Fibroblast of skin of back (primary cell): Measurements from ENCODE around the gene PCSK7.
"Not testable (repeated sequence)": the region's sequence is repeated elsewhere in the genome, so short reads cannot be mapped to it uniquely, and the experiment has no call there.

Source experiments
- DNase-seq: peaks from one replicate; pipeline ENCODE4 v3.0.0-alpha.2; 2013

The PCSK7 gene

DNA sequence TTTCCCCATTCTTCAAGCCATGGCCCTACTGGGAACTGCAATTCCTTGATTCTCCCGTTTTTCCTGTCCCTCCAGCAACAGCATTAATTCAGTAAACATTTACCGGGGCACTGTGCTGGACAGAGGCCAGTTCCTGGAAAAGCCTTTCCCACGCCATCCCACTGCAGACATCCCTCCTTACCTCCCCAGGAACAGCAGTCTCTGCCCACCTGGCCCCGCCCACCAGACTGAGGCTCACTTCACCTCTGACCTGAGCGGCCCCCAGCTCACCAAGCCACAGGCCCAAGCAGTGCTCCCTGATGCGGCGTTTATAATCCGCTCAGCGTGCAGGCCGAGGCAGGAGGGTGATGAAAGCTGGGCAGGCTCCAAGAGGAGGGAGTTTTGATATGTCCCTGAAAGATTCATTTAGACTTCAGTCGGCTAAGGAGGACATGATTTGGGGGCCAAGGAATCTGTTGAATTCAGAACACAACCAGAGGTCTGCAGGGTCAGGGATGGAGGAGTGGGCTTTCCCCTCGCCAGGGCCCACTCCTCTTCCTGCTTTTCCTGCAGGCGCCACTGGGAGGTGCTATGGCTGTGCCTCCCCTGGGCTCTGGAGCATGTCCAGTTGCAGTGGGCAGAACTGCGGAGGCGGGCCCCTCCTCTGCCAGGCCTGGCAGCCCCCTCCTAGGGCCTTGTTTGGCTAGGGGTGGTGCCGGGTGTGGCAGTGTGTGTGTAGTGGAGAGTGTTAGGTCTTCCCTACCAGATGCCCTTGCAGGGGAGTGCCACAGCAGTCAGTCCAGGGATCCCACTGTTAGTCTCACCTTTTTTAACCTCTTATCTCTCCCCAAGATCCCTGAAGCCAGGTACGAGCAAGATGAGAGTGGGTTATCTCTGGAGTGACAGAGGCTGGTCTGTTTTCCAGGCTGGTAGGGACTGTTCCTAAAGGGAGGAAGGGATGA, 34.1 kb downstream of the PCSK7 start:
- DNase-seq = peak; percentile 77

GRCh38 chr11:117197006-117197405, 34.9 kb downstream of the PCSK7 start:
- DNase-seq = no peak

DNA sequence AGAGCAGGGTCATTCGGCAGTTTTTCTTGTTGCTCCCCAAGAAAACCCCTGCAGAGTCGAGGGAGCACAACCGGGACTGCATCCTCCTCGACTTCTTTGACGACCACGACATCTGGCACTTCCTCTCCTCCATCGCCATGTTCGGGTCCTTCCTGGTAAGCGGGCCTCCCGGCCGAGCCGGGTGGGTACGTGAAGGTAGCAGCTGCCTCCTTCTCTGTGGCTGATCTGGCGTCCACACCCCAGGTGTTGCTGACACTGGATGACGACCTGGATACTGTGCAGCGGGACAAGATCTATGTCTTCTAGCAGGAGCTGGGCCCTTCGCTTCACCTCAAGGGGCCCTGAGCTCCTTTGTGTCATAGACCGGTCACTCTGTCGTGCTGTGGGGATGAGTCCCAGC, 36.1 kb downstream of the PCSK7 start:
- DNase-seq = no peak

- DNase-seq = no peak
Measured at GRCh38 chr11:117195258-117195657, 36.6 kb downstream of the PCSK7 start.

- DNase-seq = no peak
Measured at GRCh38 chr11:117194267-117194666, 37.6 kb downstream of the PCSK7 start.

- DNase-seq = no peak
Measured at GRCh38 chr11:117193130-117194020, 38.5 kb downstream of the PCSK7 start.

DNA sequence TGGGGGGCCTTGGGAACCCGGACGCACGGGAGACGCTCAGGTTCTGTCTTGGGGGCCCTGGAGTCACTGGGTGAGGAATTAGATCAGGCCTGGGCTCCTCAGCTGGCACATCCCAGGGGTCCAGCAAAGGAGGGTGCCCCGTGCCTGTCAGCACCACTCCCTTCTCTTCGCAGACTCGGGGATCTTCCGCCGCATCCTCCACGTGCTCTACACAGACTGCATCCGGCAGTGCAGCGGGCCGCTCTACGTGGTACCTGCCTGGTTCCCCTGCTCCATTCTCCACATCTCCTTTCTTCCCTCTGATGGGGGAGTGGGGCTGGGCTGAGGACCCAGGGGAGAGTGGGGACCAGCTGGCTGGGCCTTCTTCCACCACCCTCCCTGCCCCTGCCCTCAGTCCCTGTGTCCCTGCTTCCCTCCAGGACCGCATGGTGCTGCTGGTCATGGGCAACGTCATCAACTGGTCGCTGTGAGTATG, 39.4 kb downstream of the PCSK7 start:
- DNase-seq = no peak

DNA sequence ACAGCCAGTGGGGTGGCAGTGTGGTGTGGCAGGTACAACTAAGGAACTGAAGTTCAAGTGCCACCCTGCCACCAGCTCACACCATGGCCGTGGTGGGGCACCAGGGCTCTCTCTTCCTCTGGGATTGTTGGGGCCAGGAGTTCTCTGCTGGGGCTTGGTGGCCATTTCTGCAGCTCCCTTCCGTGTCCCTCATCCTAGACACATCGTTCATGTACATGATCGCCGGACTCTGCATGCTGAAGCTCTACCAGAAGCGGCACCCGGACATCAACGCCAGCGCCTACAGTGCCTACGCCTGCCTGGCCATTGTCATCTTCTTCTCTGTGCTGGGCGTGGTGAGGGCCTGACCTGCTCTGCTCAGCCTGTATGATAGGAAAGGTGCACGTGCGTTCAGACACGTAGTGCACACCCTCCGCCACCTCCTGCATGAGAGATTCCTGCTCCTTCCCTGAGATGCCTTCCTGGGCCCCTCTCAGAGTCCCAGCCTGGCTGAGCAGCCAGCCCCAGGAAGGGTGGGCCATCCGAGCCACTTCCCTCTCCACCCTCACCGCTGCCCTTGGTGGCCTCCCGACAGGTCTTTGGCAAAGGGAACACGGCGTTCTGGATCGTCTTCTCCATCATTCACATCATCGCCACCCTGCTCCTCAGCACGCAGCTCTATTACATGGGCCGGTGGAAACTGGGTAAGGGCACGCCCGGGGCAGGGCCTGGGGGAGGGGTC, 40.0 kb downstream of the PCSK7 start:
- no peak for DNase-seq

GRCh38 chr11:117189941-117190544, 41.8 kb downstream of the PCSK7 start:
- no peak for DNase-seq

DNA sequence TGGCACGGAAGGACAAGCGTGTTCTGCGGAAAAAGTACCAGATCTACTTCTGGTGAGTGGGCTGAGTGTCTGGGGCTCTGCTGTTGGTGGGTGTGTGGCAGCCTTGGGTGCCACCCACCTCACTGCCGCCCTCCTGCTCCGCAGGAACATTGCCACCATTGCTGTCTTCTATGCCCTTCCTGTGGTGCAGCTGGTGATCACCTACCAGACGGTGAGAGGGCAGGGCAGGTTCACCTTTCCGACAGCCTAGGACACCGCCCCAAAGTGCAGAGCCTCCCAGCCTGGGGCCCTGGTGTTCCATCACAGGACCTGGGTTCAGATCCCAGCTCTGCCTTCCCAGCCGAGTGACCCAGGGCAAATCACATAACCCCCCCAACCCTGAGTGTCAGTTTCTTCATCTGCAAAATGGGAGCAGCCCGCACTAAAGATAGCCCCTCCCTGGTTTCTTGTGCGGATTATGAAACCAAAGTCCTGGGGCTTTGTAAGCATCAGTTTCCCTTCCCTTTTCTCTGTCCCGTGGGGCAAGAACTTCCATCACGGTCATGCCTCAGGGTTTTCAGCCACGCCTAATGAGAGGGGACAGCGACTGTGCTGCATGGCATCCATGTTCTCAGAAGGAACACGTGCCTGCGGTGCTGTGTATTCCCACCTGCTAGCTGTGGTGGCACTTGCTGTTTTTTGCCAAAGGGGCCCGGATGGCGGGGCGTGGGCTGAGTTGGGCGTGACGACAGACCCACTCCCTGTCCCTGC, 42.5 kb downstream of the PCSK7 start:
- no peak for DNase-seq

DNA sequence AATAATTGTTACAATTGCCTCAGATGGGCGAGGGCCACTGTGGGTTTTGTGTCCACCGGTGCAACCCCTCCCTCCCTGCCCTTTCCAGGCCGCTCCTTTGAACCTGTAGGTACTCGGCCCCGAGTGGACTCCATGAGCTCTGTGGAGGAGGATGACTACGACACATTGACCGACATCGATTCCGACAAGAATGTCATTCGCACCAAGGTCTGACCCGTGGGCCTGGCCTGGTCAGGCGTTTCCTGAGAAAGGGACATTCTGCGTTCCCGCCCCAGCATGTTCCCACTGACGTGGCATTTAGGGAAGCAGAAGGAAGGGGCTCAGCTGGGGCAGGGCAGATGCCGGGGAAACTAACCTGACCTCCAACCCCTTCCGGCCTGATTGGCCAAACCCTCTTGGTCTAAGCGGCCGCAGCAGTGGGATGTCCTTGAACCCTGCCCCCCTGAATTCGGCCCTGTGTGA, 43.2 kb downstream of the PCSK7 start:
- DNase-seq = no peak

DNA sequence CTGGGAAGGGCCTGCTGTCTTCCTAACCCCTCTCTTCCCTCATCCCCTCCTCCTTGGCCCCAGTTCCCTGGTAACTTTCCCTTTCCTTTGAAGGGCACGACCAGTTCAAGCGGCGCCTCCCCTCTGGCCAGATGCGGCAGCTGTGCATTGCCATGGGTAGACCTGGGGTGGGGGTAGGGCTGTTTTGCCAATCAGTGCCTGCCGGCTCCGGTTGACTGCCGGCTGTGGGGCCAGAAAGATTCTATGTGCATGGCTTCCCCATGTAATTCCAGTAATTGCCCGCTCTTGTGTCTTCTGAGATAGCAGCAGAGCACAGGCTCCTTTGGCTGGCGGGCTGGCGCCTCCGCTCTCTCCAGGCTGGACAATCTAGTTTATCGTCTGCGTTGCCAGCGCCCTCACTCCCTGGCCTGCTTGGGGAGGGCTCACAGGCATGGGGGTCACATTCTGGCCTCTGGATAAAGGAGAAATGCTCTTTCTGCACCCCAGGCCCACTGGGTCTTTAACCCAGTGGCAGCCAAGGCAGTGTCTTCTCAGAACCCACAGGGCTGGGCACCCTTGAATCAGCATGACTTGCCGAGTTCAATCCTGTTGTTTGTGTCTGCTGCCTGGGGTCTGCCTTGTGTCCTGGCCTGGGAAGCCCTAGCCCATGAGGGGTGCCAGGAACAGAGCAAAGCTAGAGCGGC, 43.9 kb downstream of the PCSK7 start:
- no peak for DNase-seq

DNA sequence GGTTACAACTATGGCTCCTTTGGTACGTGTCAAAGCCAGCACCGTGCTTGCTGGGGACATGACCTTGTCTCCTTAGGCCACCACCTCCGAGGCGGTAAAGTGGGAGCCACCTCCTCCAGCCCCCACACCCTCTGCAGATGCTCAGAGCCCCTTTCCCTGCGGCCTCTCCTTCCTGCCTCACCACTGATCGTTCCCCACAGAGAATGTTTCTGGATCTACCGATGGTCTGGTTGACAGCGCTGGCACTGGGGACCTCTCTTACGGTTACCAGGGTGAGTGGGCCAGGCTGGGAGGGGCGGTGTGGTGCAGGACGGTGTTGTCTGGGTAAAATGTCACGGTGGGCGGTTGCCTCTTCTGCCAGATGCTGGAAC, 44.5 kb downstream of the PCSK7 start:
- no peak for DNase-seq

DNA sequence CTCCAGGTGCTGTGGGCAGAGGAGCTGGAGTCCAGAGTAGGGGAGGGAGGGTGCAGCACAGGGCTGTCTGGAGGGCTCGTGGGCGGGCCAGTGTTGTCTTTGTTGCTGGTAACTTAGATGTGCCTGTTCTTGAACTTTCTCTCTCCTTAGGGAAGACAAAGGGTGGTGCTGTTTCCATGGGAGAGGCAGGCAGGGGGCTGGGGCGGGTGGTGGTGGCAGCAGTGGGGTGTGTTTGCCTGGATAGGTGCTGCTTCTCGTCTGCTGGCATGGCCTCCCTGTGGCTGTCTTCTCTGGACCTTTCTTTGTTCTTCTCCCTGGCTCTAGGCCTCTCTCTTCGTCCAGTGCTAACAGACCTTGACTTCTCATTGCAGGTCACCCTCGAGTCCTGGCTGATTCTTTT, 44.9 kb downstream of the PCSK7 start:
- no peak for DNase-seq

GRCh38 chr11:117186431-117186761, 45.5 kb downstream of the PCSK7 start:
- DNase-seq = no peak

DNA sequence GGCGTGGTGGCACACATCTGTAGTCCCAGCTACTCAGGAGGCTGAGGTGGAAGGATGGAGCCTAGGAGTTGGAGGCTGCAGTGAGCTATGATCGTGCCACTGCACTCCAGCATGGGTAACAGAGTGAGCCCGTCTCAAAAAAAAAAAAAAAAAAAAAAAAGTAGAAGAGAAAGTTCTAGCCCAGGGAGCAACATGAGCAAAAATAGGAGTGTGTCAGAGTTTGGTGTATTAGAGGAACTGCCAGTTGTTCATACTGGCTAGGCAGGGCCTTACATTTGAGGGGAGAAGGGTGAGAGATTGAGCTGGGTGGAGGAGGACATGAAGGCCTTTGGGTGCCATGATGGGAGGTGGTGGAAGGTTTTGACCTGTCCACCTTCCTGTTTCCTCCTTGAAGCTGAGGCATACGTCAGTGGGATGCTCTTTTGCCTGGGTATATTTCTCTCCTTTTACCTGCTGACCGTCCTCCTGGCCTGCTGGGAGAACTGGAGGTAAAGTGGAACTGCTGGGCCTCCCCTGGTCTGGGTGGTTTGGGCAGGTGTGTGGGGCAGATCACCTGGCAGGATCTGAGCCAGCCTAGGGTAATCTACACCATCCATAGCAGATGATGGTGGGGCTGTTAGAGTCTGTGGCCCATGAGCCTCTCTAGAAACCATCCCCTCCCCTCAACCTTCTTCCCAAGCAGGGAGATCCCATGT, 46.0 kb downstream of the PCSK7 start:
- no peak for DNase-seq

DNA sequence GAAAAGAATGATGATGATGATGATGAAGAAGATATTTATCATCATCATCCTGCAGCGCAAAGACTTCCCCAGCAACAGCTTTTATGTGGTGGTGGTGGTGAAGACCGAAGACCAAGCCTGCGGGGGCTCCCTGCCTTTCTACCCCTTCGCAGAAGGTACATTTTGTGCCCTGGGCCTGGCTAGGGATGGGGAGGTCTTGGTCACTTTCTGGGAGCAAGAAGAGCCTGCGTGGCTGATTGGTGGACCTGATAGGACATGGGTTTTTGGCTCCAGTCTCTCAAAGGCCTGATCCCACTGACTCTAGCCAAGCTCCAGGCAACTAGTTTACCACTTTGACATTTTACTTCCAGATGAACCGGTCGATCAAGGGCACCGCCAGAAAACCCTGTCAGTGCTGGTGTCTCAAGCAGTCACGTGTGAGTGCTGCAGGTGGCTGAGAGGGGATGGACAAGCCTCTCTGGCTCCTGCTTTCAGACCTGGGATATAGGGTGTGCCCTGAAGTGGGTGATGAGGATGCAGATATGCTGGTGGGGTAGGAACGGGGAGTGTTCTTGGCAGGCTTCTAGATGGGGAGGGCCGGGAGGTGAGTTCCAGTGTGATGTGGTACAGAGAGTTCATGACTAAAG, 48.0 kb downstream of the PCSK7 start:
- no peak for DNase-seq

DNA sequence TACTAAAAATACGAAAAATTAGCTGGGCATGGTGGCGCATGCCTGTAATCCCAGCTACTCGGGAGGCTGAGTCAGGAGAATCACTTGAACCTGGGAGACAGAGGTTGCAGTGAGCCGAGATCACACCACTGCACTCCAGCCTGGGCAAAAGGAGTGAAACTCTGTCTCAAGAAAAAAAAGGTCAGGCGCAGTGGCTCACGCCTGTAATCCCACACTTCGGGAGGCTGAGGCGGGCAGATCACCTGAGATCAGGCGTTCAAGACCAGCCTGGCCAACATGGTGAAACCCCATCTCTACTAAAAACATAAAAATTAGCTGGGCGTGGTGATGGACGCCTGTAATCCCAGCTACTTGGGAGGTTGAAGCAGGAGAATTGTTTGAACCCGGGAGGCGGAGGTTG, 48.7 kb downstream of the PCSK7 start:
- DNase-seq = not testable (repeated sequence)

- DNase-seq = no peak
Measured at GRCh38 chr11:117182551-117182935, 49.3 kb downstream of the PCSK7 start.
